Activated B cell treated with CpG ODN at 0.5 μM for 24 hours (primary cell): ENCODE data around the gene CAMK1G. TPM values are rescaled to one million over a fixed set of nuclear protein-coding genes. Genes with fewer than 3 reads are reported as not detected.

ENCODE experiments used
- ATAC-seq: fragments of 200-7000 bp; cut with Tn5 transposase; one replicate; pipeline ENCODE4 v1.10.0; 2021; ENCODE audit warnings: low read depth, mild to moderate bottlenecking, moderate library complexity
- CTCF ChIA-PET: fragments of 350-600 bp; sonication (Branson Sonifier 250); formaldehyde crosslinking; loops from one replicate; lab custom pipeline; 2021; ENCODE audit warnings: antibody characterized with exemption; lab: Charles Lee
- POLR2A ChIA-PET: fragments of 350-600 bp; sonication (Branson Sonifier 250); formaldehyde crosslinking; loops from one replicate; lab custom pipeline; 2021; ENCODE audit warnings: antibody characterized with exemption; lab: Charles Lee
- DNase-seq: peaks from one replicate; pipeline ENCODE4 v3.0.0; 2022
- H3K27ac Mint-ChIP-seq: one replicate; pipeline ENCODE4 v1.8.0; 2020; ENCODE audit warnings: mixed read lengths
- H3K27me3 Mint-ChIP-seq: one replicate; pipeline ENCODE4 v1.8.0; 2021; ENCODE audit warnings: mixed read lengths
- H3K36me3 Mint-ChIP-seq: one replicate; pipeline ENCODE4 v1.8.0; 2021; ENCODE audit warnings: low read depth, mixed read lengths
- H3K4me1 Mint-ChIP-seq: one replicate; pipeline ENCODE4 v1.8.0; 2021; ENCODE audit warnings: mixed read lengths
- H3K4me3 Mint-ChIP-seq: one replicate; pipeline ENCODE4 v1.8.0; 2020; ENCODE audit warnings: mild to moderate bottlenecking, mixed read lengths
- H3K9me3 Mint-ChIP-seq: one replicate; pipeline ENCODE4 v1.8.0; 2020; ENCODE audit warnings: mixed read lengths
- CTCF ChIP-seq: fragments of 200-600 bp; IDR thresholded peaks from one replicate; pipeline ENCODE4 v1.8.0; 2022; ENCODE audit warnings: antibody characterized with exemption, mild to moderate bottlenecking
- intact Hi-C: fragments of 100-400 bp; cut with micrococcal nuclease; formaldehyde crosslinking; loops from one replicate; pipeline ENCODE4 v1.15.1; 2024
- total RNA-seq: library from RNA; stranded (reverse); gene quantifications from 2 replicates; pipeline ENCODE4 v1.2.3, GENCODE V29; 2022

Gene CAMK1G
- total RNA-seq, 1 donor from 2014 or later, result not detected

GRCh38 chr1:209589440-209589839, 5.9 kb downstream of the CAMK1G start:
- Mint-ChIP-seq H3K27me3 (peaks cover 28% of the 10 kb centered on the region), H3K36me3 (no peaks in the 10 kb centered on the region), H3K27ac (no peak overlapping the region), H3K4me1 (no peaks in the 10 kb centered on the region), H3K4me3 (no peak overlapping the region), H3K9me3 (no peaks in the 10 kb centered on the region)
- CTCF ChIA-PET, result no interaction called here
- no peak for TF ChIP-seq CTCF
- intact Hi-C loops, result no loop called here
- no peak for DNase-seq
- POLR2A ChIA-PET, result no interaction called here
- no peak for ATAC-seq

- Mint-ChIP-seq H3K4me3 (no peak overlapping the region), H3K9me3 (no peaks in the 10 kb centered on the region), H3K4me1 (no peaks in the 10 kb centered on the region), H3K27me3 (peaks cover 28% of the 10 kb centered on the region), H3K36me3 (no peaks in the 10 kb centered on the region), H3K27ac (no peak overlapping the region)
- no peak for TF ChIP-seq CTCF
- POLR2A ChIA-PET, result no interaction called here
- CTCF ChIA-PET, result interaction anchor here (1.4 kb wide), 1 partner anchor 20 kb away, joined by 4 read pairs; no protein-coding TSS in a partner anchor
- no peak for DNase-seq
- intact Hi-C loops, result no loop called here
- no peak for ATAC-seq
Observed at GRCh38 chr1:209589863-209590262, 6.3 kb downstream of the CAMK1G start.

GRCh38 chr1:209590405-209590804, 6.9 kb downstream of the CAMK1G start:
- H3K4me1 Mint-ChIP-seq, result no peaks in the 10 kb centered on the region
- DNase-seq (no peak), ATAC-seq (no peak)
- POLR2A ChIA-PET, result no interaction called here
- H3K4me3 Mint-ChIP-seq, result no peak overlapping the region
- H3K9me3 Mint-ChIP-seq, result no peaks in the 10 kb centered on the region
- H3K36me3 Mint-ChIP-seq, result no peaks in the 10 kb centered on the region
- no peak for TF ChIP-seq CTCF
- H3K27me3 Mint-ChIP-seq, result peaks cover 29% of the 10 kb centered on the region
- CTCF ChIA-PET, result interaction anchor here (1.4 kb wide), 2 partner anchors 21 to 24 kb away, joined by 3 to 4 read pairs; no protein-coding TSS in a partner anchor
- intact Hi-C loops, result no loop called here
- no peak overlapping the region for H3K27ac Mint-ChIP-seq

- ATAC-seq (no peak), DNase-seq (no peak)
- no peaks in the 10 kb centered on the region for H3K36me3 Mint-ChIP-seq
- peaks cover 21% of the 10 kb centered on the region for H3K27me3 Mint-ChIP-seq
- no peaks in the 10 kb centered on the region for H3K4me1 Mint-ChIP-seq
- H3K9me3 Mint-ChIP-seq, result no peaks in the 10 kb centered on the region
- CTCF ChIA-PET, result no interaction called here
- no peak for TF ChIP-seq CTCF
- POLR2A ChIA-PET, result no interaction called here
- intact Hi-C loops, result no loop called here
- no peak overlapping the region for H3K27ac Mint-ChIP-seq
- no peak overlapping the region for H3K4me3 Mint-ChIP-seq
Observed at GRCh38 chr1:209593747-209594146, 10.2 kb downstream of the CAMK1G start.

- Mint-ChIP-seq H3K27ac (no peak overlapping the region), H3K4me3 (no peak overlapping the region), H3K9me3 (no peaks in the 10 kb centered on the region), H3K4me1 (no peaks in the 10 kb centered on the region), H3K27me3 (peaks cover 23% of the 10 kb centered on the region), H3K36me3 (no peaks in the 10 kb centered on the region)
- no peak for TF ChIP-seq CTCF
- no peak for ATAC-seq
- POLR2A ChIA-PET, result no interaction called here
- DNase-seq, result no peak
- CTCF ChIA-PET, result no interaction called here
- intact Hi-C loops, result no loop called here
Observed at GRCh38 chr1:209594440-209594839, 10.9 kb downstream of the CAMK1G start.
